NB4 (cell line): ENCODE results near the gene TMEM25.

Experiments
- DNase-seq: peaks from one replicate; pipeline ENCODE4 v3.0.0; 2010; ENCODE audit warnings: low read depth
- H3K4me3 ChIP-seq: one replicate; pipeline ENCODE4 v1.5.1; 2011; ENCODE audit warnings: mild to moderate bottlenecking, low read depth, low read length, moderate library complexity
- MYC ChIP-seq: IDR thresholded peaks from 2 replicates; pipeline ENCODE4 v1.6.1; 2011; ENCODE audit warnings: low read depth, low read length
- POLR2A ChIP-seq: IDR thresholded peaks from 2 replicates; pipeline ENCODE4 v1.6.1; 2011; ENCODE audit warnings: mild to moderate bottlenecking; ENCODE audit not compliant: insufficient read length; ENCODE audit errors: extremely low read depth
- TF ChIP-seq, protein P1 (sequence below): IDR thresholded peaks from one replicate; pipeline ENCODE4 v1.5.1; 2012; ENCODE audit warnings: low read depth, low read length
- TF ChIP-seq, protein P2 (sequence below): IDR thresholded peaks from 2 replicates; pipeline ENCODE4 v1.6.1; 2011; ENCODE audit warnings: low read depth, low read length

Gene TMEM25

DNA sequence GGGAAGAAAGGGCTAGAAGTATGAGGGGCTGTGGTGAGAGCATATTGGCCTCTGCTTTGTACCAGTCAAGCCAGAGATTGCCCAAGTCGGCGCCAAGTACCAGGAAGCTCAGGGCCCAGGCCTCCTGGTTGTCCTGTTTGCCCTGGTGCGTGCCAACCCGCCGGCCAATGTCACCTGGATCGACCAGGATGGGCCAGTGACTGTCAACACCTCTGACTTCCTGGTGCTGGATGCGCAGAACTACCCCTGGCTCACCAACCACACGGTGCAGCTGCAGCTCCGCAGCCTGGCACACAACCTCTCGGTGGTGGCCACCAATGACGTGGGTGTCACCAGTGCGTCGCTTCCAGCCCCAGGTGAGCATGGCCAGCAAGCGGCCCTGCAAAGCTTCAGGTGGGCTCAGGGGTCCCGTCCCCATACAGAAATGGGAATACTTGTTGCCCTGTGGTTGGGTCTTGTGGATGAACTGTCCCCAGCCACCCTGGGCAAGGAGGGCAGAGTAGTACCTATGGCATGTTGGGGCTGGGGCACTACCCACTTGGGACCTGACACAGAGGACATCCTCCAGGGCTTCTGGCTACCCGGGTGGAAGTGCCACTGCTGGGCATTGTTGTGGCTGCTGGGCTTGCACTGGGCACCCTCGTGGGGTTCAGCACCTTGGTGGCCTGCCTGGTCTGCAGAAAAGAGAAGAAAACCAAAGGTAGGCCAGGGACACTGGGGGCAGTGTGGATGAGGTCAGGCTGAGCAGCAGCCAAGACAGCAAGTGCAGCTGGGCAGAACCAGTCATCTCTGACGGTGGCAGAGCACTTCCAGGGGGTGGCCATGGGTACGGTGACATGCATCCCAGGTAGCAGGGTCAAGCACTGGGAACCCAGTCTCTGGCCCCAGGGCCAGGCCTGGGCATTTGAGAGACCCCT, 2.1 kb downstream of the TMEM25 start:
- H3K4me3 ChIP-seq, result no peak overlapping the region
- no peak for TF ChIP-seq MYC
- TF ChIP-seq, protein P1, sequence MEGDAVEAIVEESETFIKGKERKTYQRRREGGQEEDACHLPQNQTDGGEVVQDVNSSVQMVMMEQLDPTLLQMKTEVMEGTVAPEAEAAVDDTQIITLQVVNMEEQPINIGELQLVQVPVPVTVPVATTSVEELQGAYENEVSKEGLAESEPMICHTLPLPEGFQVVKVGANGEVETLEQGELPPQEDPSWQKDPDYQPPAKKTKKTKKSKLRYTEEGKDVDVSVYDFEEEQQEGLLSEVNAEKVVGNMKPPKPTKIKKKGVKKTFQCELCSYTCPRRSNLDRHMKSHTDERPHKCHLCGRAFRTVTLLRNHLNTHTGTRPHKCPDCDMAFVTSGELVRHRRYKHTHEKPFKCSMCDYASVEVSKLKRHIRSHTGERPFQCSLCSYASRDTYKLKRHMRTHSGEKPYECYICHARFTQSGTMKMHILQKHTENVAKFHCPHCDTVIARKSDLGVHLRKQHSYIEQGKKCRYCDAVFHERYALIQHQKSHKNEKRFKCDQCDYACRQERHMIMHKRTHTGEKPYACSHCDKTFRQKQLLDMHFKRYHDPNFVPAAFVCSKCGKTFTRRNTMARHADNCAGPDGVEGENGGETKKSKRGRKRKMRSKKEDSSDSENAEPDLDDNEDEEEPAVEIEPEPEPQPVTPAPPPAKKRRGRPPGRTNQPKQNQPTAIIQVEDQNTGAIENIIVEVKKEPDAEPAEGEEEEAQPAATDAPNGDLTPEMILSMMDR, result no peak
- no peak for DNase-seq

DNA sequence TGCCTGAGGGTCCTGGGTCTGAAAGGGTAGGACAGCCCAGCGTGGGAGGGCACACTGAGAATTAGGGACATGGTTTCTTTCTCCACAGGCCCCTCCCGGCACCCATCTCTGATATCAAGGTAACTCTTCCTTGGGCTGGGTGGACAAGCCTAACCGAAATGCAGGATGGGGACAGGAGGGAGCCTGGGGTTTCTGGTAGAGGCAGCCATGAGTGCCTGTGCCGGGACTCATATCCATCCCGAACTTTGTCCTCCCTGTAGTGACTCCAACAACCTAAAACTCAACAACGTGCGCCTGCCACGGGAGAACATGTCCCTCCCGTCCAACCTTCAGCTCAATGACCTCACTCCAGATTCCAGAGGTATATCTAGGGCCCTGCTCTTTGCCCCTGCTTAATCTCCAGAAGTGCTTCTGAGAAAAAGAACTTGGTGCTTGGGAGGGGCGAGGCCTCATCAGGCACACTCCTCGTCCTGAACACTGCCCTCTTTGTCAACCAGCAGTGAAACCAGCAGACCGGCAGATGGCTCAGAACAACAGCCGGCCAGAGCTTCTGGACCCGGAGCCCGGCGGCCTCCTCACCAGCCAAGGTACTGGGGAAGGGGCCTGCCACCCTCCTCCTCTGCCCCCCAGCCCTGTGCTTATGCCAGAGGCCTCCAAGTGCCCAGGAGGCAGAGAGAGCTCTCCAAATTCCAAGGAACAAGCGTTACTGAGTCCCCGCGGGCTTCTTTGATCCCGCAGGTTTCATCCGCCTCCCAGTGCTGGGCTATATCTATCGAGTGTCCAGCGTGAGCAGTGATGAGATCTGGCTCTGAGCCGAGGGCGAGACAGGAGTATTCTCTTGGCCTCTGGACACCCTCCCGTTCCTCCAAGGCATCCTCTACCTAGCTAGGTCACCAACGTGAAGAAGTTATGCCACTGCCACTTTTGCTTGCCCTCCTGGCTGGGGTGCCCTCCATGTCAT, 3.1 kb downstream of the TMEM25 start:
- no peak overlapping the region for H3K4me3 ChIP-seq
- no peak for DNase-seq
- TF ChIP-seq MYC, result no peak
- TF ChIP-seq, protein P1, result no peak
- TF ChIP-seq POLR2A, result no peak
- TF ChIP-seq, protein P2, sequence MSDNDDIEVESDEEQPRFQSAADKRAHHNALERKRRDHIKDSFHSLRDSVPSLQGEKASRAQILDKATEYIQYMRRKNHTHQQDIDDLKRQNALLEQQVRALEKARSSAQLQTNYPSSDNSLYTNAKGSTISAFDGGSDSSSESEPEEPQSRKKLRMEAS, result no peak

DNA sequence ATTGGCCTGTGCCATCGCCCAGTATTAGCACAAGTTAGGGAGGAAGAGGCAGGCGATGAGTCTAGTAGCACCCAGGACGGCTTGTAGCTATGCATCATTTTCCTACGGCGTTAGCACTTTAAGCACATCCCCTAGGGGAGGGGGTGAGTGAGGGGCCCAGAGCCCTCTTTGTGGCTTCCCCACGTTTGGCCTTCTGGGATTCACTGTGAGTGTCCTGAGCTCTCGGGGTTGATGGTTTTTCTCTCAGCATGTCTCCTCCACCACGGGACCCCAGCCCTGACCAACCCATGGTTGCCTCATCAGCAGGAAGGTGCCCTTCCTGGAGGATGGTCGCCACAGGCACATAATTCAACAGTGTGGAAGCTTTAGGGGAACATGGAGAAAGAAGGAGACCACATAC, 4.3 kb downstream of the TMEM25 start:
- peak; percentile 54 for DNase-seq
- TF ChIP-seq, protein P2, result no peak
- TF ChIP-seq POLR2A (no peak), MYC (no peak)
- TF ChIP-seq, protein P1, result no peak
- H3K4me3 ChIP-seq, result no peak overlapping the region

DNA sequence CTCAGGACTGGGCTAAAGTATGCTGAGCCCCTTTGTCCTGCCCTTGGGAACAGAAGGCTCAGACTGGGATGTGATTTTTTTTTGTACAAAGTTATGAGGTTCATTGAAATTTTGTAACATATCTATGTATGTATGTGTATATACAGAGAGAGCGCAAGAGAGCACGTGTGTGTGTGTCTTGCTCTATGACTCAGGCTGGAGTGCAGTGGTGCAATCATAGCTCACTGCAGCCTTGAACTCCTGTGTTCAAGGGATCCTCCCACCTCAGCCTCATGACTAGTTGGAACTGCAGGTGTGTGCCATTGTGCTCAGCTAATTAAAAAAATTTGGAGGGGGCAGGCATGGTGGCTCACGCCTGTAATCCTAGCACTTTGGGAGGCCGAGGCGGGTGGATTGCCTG, 5.7 kb downstream of the TMEM25 start:
- TF ChIP-seq, protein P1, result no peak
- TF ChIP-seq, protein P2, result peak; percentile 36; the same call in 1 of the 2 replicates
- TF ChIP-seq POLR2A, result no peak
- TF ChIP-seq MYC, result no peak
- DNase-seq, result peak; percentile 53
- no peak overlapping the region for H3K4me3 ChIP-seq

DNA sequence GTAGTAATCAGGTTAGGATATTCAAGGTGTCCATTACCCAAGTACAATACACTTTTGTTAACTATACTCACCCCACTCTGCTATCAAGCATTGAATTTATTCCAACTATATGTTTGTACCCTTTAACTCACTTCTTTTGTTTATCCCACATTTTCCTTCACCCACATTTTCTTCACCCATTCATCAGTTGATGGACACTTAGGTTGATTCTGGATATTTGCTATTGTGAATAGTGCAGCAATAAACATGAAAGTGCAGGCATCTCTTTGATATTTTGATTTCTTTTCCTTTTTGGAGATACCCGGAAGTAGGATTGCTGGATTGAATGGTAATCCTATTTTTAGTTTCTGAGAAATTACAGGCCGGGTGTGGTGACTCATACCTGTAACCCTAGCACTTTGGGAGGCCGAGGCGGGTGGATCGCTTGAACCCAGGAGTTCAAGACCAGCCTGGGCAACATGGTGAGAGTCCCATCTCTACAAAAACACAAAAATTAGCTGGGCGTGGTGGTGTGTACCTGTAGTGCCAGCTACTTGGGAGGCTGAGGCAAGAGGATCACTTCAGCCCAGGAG, 6.5 kb downstream of the TMEM25 start:
- TF ChIP-seq, protein P2, result no peak
- TF ChIP-seq POLR2A, result no peak
- TF ChIP-seq, protein P1, result no peak
- H3K4me3 ChIP-seq, result no peak overlapping the region
- DNase-seq, result no peak
